HFF-Myc (cell line): ENCODE measurements around the gene RPL18.

Experiments
- DNase-seq: peaks from one replicate; pipeline ENCODE4 v3.0.0-alpha.2; 2011; ENCODE audit warnings: low read depth; ENCODE audit errors: extremely low read depth
- H3K4me3 ChIP-seq: replicated peaks from 2 replicates; pipeline ENCODE4 v1.5.1; 2011; ENCODE audit warnings: low read depth, mild to moderate bottlenecking, control low read depth, low read length
- TF ChIP-seq, protein P1 (sequence below): IDR thresholded peaks from 2 replicates; pipeline ENCODE4 v1.5.1; 2012; ENCODE audit warnings: mild to moderate bottlenecking, low read depth, low read length, control low read depth; ENCODE audit errors: missing control alignments

RPL18 gene

DNA sequence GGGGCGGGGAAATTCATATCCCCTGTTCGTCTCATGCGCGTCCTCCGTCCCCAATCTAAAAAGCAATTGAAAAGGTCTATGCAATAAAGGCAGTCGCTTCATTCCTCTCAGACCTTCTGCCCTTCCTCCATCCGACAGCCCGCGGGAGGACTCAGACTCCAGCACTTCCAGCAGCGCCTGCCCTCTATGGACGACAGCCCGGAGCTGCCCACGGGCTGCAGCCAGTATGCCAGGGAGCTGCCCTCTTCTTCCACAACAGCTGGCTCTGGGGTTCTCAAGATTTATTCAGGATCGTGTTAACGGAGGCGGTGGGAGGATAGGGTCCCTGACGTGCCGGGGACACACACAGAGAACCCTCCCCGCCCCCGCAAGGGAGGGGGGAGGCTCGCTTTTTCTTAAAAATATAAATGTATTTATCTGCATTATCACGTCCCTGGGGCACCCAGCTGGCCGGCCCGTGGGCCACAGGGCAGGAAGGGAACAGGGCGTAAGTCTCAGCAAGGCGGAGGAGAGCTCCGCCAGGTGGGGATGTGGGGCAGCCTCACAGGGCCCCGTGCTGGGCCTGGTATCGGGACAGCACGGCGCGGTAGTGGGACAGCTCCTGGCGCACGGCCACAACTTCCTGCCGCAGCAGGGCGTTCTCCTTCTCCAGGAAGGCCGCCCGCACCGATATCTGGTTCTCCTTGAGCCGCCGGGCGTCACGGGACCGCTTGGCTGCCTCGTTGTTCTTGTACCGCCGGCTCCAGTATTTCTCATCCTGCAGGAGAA is 11.5 kb upstream of the RPL18 start:
- TF ChIP-seq, protein P1, sequence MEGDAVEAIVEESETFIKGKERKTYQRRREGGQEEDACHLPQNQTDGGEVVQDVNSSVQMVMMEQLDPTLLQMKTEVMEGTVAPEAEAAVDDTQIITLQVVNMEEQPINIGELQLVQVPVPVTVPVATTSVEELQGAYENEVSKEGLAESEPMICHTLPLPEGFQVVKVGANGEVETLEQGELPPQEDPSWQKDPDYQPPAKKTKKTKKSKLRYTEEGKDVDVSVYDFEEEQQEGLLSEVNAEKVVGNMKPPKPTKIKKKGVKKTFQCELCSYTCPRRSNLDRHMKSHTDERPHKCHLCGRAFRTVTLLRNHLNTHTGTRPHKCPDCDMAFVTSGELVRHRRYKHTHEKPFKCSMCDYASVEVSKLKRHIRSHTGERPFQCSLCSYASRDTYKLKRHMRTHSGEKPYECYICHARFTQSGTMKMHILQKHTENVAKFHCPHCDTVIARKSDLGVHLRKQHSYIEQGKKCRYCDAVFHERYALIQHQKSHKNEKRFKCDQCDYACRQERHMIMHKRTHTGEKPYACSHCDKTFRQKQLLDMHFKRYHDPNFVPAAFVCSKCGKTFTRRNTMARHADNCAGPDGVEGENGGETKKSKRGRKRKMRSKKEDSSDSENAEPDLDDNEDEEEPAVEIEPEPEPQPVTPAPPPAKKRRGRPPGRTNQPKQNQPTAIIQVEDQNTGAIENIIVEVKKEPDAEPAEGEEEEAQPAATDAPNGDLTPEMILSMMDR, result no peak
- H3K4me3 ChIP-seq, result no peak overlapping the region
- no peak for DNase-seq

DNA sequence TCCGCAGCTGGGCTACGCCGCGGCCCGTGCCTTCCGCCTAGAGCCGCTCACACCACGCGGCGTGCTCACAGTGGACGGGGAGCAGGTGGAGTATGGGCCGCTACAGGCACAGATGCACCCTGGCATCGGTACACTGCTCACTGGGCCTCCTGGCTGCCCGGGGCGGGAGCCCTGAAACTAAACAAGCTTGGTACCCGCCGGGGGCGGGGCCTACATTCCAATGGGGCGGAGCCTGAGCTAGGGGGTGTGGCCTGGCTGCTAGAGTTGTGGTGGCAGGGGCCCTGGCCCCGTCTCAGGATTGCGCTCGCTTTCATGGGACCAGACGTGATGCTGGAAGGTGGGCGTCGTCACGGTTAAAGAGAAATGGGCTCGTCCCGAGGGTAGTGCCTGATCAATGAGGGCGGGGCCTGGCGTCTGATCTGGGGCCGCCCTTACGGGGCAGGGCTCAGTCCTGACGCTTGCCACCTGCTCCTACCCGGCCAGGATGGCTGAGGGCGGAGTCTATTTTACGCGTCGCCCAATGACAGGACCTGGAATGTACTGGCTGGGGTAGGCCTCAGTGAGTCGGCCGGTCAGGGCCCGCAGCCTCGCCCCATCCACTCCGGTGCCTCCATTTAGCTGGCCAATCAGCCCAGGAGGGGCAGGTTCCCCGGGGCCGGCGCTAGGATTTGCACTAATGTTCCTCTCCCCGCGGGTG is 10.8 kb upstream of the RPL18 start:
- H3K4me3 ChIP-seq, result no peak overlapping the region
- DNase-seq, result no peak
- TF ChIP-seq, protein P1, result no peak

DNA sequence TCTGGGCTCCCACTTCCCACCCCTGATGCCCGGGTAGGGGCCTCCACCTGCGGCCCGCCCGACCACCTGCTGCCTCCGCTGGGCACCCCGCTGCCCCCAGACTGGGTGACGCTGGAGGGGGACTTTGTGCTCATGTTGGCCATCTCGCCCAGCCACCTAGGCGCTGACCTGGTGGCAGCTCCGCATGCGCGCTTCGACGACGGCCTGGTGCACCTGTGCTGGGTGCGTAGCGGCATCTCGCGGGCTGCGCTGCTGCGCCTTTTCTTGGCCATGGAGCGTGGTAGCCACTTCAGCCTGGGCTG is 10.3 kb upstream of the RPL18 start:
- no peak overlapping the region for H3K4me3 ChIP-seq
- no peak for DNase-seq
- TF ChIP-seq, protein P1, result no peak

DNA sequence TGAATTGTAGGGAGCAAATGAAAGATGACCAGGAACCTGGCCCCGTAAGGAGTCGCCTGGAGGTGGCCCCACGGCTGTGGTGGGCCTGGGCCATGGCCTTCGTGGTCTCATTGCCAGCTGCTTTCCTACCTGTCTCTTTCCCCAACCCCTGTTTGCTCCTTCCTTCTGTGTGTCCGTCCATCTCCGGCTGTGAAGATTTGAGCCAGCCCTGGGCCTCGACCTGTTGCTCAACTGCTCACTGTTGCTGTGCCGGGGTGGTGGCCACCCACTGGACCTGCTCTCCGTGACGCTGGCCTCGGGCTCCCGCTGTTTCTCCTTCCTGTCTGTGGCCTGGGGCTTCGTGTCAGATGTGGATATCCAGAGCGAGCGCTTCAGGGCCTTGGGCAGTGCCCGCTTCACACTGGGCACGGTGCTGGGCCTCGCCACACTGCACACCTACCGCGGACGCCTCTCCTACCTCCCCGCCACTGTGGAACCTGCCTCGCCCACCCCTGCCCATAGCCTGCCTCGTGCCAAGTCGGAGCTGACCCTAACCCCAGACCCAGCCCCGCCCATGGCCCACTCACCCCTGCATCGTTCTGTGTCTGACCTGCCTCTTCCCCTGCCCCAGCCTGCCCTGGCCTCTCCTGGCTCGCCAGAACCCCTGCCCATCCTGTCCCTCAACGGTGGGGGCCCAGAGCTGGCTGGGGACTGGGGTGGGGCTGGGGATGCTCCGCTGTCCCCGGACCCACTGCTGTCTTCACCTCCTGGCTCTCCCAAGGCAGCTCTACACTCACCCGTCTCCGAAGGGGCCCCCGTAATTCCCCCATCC is 9.7 kb upstream of the RPL18 start:
- H3K4me3 ChIP-seq, result no peak overlapping the region
- TF ChIP-seq, protein P1, result no peak
- DNase-seq, result no peak

DNA sequence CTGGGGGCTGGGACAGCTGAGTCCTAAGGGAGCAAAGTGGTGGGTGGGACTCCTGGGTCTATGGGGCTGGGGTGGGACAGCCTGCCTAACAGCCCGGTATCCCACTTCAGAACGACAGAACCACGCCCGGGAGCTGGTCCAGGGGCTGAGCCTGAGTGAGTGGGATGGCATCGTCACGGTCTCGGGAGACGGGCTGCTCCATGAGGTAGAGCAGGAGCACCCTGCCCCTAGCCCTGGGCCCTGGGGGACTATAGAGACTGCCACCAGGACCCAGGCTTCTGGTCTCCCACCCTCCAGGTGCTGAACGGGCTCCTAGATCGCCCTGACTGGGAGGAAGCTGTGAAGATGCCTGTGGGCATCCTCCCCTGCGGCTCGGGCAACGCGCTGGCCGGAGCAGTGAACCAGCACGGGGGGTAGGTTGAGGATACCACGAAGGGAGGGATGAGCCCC is 8.9 kb upstream of the RPL18 start:
- H3K4me3 ChIP-seq, result no peak overlapping the region
- no peak for DNase-seq
- TF ChIP-seq, protein P1, result no peak

DNA sequence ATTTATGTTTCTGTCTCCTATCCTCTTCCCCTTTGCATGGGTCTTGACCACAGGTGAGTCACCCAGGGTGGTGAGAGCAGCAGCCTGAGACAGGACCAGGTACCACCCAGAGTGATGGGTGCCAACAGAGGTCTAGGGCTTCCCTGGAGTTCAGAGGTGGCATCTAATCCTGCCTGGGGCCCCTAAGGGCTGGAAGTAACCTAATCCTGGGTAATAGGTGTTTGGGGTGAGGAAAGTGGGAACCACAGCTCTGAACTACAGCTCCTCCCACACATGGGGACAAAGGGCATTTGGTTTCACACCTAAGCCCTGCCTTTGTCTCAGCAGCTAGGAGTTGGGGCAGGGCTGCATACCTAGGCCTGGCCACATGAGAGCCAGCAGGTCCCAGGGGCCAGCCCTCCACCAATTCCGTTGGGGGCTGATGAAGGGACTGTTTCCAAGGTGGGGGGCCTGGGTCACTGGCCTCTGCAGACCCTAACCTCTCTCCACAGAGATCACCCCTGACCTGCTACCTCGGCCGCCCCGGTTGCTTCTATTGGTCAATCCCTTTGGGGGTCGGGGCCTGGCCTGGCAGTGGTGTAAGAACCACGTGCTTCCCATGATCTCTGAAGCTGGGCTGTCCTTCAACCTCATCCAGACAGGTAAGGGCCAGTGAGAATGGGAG is 8.4 kb upstream of the RPL18 start:
- no peak for DNase-seq
- no peak overlapping the region for H3K4me3 ChIP-seq
- TF ChIP-seq, protein P1, result no peak
